ENCODE data around the gene SUN5. TPM values are rescaled to one million over a fixed set of nuclear protein-coding genes. Genes with fewer than 3 reads are reported as not detected.

Gene SUN5
- total RNA-seq, 1 donor from 2014 or later = not detected

DNA sequence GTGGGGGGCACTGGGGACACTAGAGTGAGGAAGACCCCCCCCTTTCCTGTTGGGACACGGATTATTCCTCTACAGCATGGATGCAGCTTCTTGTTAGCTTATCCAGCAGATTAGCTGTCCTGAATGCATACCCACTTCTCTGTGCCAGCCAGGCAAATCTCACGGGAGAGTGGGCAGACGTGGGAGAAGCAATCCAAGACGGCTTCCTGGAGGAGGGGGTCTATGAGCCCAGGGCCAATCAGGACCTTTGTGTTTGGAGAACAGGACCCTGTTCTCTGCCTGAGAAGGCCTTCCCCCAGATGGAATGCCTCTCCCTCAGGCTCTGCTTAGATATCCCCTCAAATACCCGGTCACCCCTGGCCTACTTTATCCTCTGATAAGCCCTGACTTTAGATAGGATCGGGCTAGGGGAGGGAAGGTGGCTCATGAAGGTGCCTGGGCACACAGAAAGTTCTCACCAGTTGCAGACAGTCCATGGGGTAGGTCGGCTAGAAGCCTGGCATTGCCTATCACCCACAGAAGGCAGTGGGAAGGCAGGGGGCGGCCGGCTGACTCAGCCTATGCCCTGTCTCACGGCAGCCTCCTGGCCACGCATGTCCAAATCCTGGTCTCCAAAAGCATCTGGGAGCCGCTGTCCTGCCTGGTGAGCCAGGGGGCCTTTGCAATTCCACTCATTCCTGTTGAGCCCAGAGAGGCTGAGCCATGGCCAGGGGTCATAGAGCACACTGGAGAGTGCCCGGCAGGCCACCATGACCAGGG lies 34.7 kb downstream of the SUN5 start:
- DNase-seq (ENCODE audit: low read depth) = no peak

DNA sequence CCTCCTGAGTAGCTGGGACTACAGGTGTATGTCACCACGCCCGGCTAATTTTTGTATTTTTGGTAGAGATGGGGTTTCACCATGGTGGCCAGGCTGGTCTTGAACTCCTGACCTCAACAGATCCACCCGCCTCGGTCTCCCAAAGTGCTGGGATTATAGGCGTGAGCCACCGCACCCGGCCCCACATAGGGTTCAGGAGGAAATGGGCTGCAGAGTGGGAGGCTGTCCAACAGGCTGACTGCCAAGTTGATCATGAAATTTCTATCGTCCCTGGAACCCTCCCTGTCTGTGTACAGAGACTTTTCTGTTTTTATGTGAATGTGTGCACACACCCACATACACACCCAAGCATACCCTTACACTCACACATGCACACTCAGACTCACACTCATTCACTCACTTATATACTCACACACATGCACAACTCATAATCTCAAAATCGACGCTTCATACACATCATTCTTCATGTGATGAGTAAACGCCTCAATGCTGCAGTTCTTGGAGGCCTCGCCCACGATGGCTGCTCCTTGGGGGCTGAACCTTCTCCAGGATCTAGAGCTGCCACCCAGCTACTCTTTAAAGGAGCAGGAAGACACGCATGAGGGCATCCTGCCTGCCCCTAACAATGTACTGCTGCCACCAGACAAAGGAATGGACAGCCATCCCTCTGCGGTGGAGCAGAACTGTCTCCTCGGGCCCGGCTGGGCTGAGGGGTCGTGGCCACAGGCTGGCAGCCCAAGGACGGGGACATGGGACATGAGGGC lies 35.6 kb downstream of the SUN5 start:
- no peak for DNase-seq (ENCODE audit: low read depth)
- no peak for FAIRE-seq
- Histone ChIP-seq H3K27me3 (ENCODE audit: control insufficient read depth, insufficient read depth, low read length) (no peaks in the 10 kb centered on the region), H3K4me3 (ENCODE audit: low read depth, low read length) (no peak overlapping the region), H3K36me3 (ENCODE audit: control insufficient read depth, insufficient read depth, low read length) (no peaks in the 10 kb centered on the region)
- TF ChIP-seq CTCF (IDR thresholded peaks at IDR 0.05; ENCODE audit: insufficient read depth, low read length, severe bottlenecking) = no peak

More for the DNA sequence above, 34.7 kb downstream of the SUN5 start:
- FAIRE-seq = no peak
- Histone ChIP-seq H3K36me3 (ENCODE audit: control insufficient read depth, insufficient read depth, low read length) (no peaks in the 10 kb centered on the region), H3K4me3 (ENCODE audit: low read depth, low read length) (no peak overlapping the region), H3K27me3 (ENCODE audit: control insufficient read depth, insufficient read depth, low read length) (no peaks in the 10 kb centered on the region)
- no peak for TF ChIP-seq CTCF (IDR thresholded peaks at IDR 0.05; ENCODE audit: insufficient read depth, low read length, severe bottlenecking)

- DNase-seq (ENCODE audit: low read depth) (no peak), FAIRE-seq (no peak)
- H3K36me3 ChIP-seq (ENCODE audit: control insufficient read depth, insufficient read depth, low read length) = no peaks in the 10 kb centered on the region
- no peak overlapping the region for H3K4me3 ChIP-seq (ENCODE audit: low read depth, low read length)
- H3K27me3 ChIP-seq (ENCODE audit: control insufficient read depth, insufficient read depth, low read length) = no peaks in the 10 kb centered on the region
- no peak for TF ChIP-seq CTCF (IDR thresholded peaks at IDR 0.05; ENCODE audit: insufficient read depth, low read length, severe bottlenecking)
Measured at GRCh38 chr20:32967961-32968457, 36.2 kb downstream of the SUN5 start.

DNA sequence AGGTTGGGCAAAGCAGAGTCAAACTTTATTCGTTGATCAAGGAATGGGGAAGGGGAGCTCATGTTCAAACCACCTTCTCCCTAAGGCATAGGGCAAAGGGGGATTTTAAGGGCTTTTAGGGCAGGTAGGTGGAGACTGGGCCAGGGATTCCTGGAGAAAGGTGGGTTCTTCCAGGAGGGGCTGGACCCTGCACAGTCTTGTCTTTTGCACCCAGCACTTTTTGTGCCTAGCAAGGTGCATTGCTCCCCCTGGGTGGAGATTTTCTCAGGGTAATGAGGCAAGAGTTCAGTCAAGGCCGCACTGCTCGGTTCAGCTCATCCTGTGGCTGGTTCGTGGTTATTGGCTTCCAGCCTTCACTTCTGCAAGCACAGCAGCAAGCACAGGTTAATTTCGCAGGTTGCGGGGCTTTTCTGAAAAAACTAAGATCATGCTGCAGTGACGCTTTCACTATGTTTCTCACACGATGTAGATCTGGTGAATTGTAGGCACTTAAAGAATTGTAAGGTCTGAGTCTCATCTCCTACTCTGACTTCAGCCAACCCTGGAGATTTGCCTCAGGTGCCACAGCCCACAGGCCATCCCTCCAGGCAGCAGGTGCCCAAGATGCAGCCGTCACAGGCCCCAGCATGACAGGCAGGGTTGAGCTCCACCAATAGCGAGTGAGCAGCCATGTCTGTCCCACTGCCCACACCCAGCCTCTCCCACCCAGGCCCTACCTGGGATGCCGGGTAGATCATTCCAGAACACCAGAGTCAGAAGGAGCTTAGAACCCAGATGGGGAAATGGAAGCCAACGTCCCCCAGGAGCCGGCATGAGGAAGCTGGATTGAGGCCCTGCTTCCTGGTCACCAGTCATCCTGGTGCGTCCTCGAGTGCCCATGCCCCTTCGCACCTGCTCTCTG lies 37.1 kb downstream of the SUN5 start:
- DNase-seq (ENCODE audit: low read depth) (no peak), FAIRE-seq (peak; percentile 52)
- Histone ChIP-seq H3K27me3 (ENCODE audit: control insufficient read depth, insufficient read depth, low read length) (no peaks in the 10 kb centered on the region), H3K36me3 (ENCODE audit: control insufficient read depth, insufficient read depth, low read length) (no peaks in the 10 kb centered on the region), H3K4me3 (ENCODE audit: low read depth, low read length) (no peak overlapping the region)
- TF ChIP-seq CTCF (IDR thresholded peaks at IDR 0.05; ENCODE audit: insufficient read depth, low read length, severe bottlenecking) = no peak

DNA sequence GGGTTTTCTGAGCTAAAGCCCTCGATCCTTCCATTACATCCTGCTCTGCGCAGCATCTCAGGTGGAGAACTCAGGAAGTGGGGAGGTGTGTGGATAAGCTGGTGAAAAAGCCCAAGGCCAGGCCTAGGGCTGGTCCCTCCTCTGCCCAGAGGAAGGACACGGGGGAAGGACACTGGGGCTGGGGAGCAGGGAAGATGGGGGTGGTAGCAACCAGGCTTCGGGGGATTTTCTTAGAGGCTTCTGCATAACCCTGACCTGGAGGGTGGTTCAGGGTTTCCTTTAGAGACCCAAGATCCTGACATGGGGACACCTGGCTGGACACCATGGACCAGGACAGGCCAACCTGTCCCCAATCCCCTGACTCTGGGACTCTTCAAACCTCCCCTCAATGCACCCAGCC lies 37.9 kb downstream of the SUN5 start:
- no peak for TF ChIP-seq CTCF (IDR thresholded peaks at IDR 0.05; ENCODE audit: insufficient read depth, low read length, severe bottlenecking)
- no peak for DNase-seq (ENCODE audit: low read depth)
- H3K4me3 ChIP-seq (ENCODE audit: low read depth, low read length) = no peak overlapping the region
- H3K36me3 ChIP-seq (ENCODE audit: control insufficient read depth, insufficient read depth, low read length) = no peaks in the 10 kb centered on the region
- FAIRE-seq = no peak
- H3K27me3 ChIP-seq (ENCODE audit: control insufficient read depth, insufficient read depth, low read length) = no peaks in the 10 kb centered on the region
